IPS DF 6.9 (cell line): ENCODE results near the gene GRID1.

Experiments
- DNase-seq: peaks from one replicate; pipeline ENCODE4 v3.0.0-alpha.2; 2013; ENCODE audit warnings: low read depth, low spot score
- H3K27ac ChIP-seq: one replicate; pipeline ENCODE4 v1.5.1; 2013; ENCODE audit warnings: low read length, control low read depth
- H3K27me3 ChIP-seq: 2 replicates; pipeline ENCODE4 v1.6.1; 2013; ENCODE audit warnings: mild to moderate bottlenecking, low read length; ENCODE audit not compliant: control insufficient read depth, insufficient read depth
- H3K36me3 ChIP-seq: 2 replicates; pipeline ENCODE4 v1.6.1; 2013; ENCODE audit warnings: low read length; ENCODE audit not compliant: control insufficient read depth, insufficient read depth
- H3K4me1 ChIP-seq: 2 replicates; pipeline ENCODE4 v1.6.1; 2013; ENCODE audit warnings: low read length; ENCODE audit not compliant: control insufficient read depth, insufficient read depth
- H3K4me3 ChIP-seq: 2 replicates; pipeline ENCODE4 v1.5.1; 2013; ENCODE audit warnings: mild to moderate bottlenecking, low read length
- H3K9me3 ChIP-seq: 2 replicates; pipeline ENCODE4 v1.6.1; 2013; ENCODE audit warnings: low read length, inconsistent platforms; ENCODE audit not compliant: control insufficient read depth, insufficient read depth
- WGBS: extraction: QIAGEN DNeasy Blood & Tissue Kit; methylation state at CpG from one replicate; pipeline ENCODE4 v1.1.7; 2013; ENCODE audit warnings: mixed read lengths, missing lambda C conversion rate; ENCODE audit not compliant: insufficient read length, insufficient coverage; 5-methylcytosine and 5-hydroxymethylcytosine counted together

Gene GRID1

GRCh38 chr10:85657476-85658113 is 709.0 kb downstream of the GRID1 start:
- Histone ChIP-seq H3K9me3 (no peaks in the 10 kb centered on the region), H3K4me3 (no peak overlapping the region), H3K4me1 (no peaks in the 10 kb centered on the region), H3K27ac (no peak overlapping the region), H3K36me3 (no peaks in the 10 kb centered on the region), H3K27me3 (no peaks in the 10 kb centered on the region)
- DNase-seq: no peak
- WGBS: no CpG with 5 or more reads among the region's 4 CpGs

GRCh38 chr10:85655411-85655810 is 711.2 kb downstream of the GRID1 start:
- H3K27me3 ChIP-seq: no peaks in the 10 kb centered on the region
- H3K4me3 ChIP-seq: no peak overlapping the region
- no peaks in the 10 kb centered on the region for H3K4me1 ChIP-seq
- H3K36me3 ChIP-seq: no peaks in the 10 kb centered on the region
- no peak overlapping the region for H3K27ac ChIP-seq
- H3K9me3 ChIP-seq: no peaks in the 10 kb centered on the region
- WGBS: no CpG with 5 or more reads among the region's 2 CpGs
- DNase-seq: no peak

- DNase-seq: no peak
- WGBS: no CpG with 5 or more reads among the region's 2 CpGs
Observed at GRCh38 chr10:85651497-85651882, 715.1 kb downstream of the GRID1 start.

GRCh38 chr10:85650791-85651496 is 715.7 kb downstream of the GRID1 start:
- WGBS: no CpG with 5 or more reads among the region's 1 CpG
- no peaks in the 10 kb centered on the region for H3K27me3 ChIP-seq
- H3K4me1 ChIP-seq: no peaks in the 10 kb centered on the region
- no peak overlapping the region for H3K27ac ChIP-seq
- DNase-seq: no peak
- H3K9me3 ChIP-seq: no peaks in the 10 kb centered on the region
- H3K36me3 ChIP-seq: no peaks in the 10 kb centered on the region
- no peak overlapping the region for H3K4me3 ChIP-seq

More at GRCh38 chr10:85651497-85651882, 715.1 kb downstream of the GRID1 start:
- Histone ChIP-seq H3K27ac (no peak overlapping the region), H3K9me3 (no peaks in the 10 kb centered on the region), H3K4me1 (no peaks in the 10 kb centered on the region), H3K4me3 (no peak overlapping the region), H3K27me3 (no peaks in the 10 kb centered on the region), H3K36me3 (no peaks in the 10 kb centered on the region)

GRCh38 chr10:85649461-85649860 is 717.1 kb downstream of the GRID1 start:
- H3K36me3 ChIP-seq: no peaks in the 10 kb centered on the region
- H3K27me3 ChIP-seq: no peaks in the 10 kb centered on the region
- H3K4me1 ChIP-seq: no peaks in the 10 kb centered on the region
- no peak overlapping the region for H3K27ac ChIP-seq
- DNase-seq: no peak
- WGBS: no CpG with 5 or more reads among the region's 4 CpGs
- H3K4me3 ChIP-seq: no peak overlapping the region
- H3K9me3 ChIP-seq: no peaks in the 10 kb centered on the region

GRCh38 chr10:85648279-85648754 is 718.3 kb downstream of the GRID1 start:
- no peak overlapping the region for H3K27ac ChIP-seq
- no peaks in the 10 kb centered on the region for H3K4me1 ChIP-seq
- H3K9me3 ChIP-seq: no peaks in the 10 kb centered on the region

GRCh38 chr10:85647741-85648140 is 718.9 kb downstream of the GRID1 start:
- WGBS: no CpG with 5 or more reads among the region's 5 CpGs
- Histone ChIP-seq H3K4me1 (no peaks in the 10 kb centered on the region), H3K27me3 (no peaks in the 10 kb centered on the region), H3K9me3 (no peaks in the 10 kb centered on the region), H3K27ac (no peak overlapping the region), H3K36me3 (no peaks in the 10 kb centered on the region), H3K4me3 (no peak overlapping the region)
- no peak for DNase-seq

More at GRCh38 chr10:85648279-85648754, 718.3 kb downstream of the GRID1 start:
- Histone ChIP-seq H3K4me3 (no peak overlapping the region), H3K36me3 (no peaks in the 10 kb centered on the region), H3K27me3 (no peaks in the 10 kb centered on the region)
- WGBS: no CpG with 5 or more reads among the region's 6 CpGs
- DNase-seq: no peak

- no CpG with 5 or more reads among the region's 7 CpGs for WGBS
- Histone ChIP-seq H3K9me3 (no peaks in the 10 kb centered on the region), H3K27ac (no peak overlapping the region), H3K4me1 (no peaks in the 10 kb centered on the region), H3K36me3 (no peaks in the 10 kb centered on the region), H3K4me3 (no peak overlapping the region), H3K27me3 (no peaks in the 10 kb centered on the region)
- no peak for DNase-seq
Observed at GRCh38 chr10:85645926-85646711, 720.5 kb downstream of the GRID1 start.

- no peak for DNase-seq
- H3K27me3 ChIP-seq: no peaks in the 10 kb centered on the region
- WGBS: no CpG with 5 or more reads among the region's 3 CpGs
- H3K4me1 ChIP-seq: no peaks in the 10 kb centered on the region
- no peak overlapping the region for H3K27ac ChIP-seq
- H3K4me3 ChIP-seq: no peak overlapping the region
- no peaks in the 10 kb centered on the region for H3K36me3 ChIP-seq
- no peaks in the 10 kb centered on the region for H3K9me3 ChIP-seq
Observed at GRCh38 chr10:85645053-85645452, 721.5 kb downstream of the GRID1 start.

- H3K36me3 ChIP-seq: no peaks in the 10 kb centered on the region
- WGBS: no CpG with 5 or more reads among the region's 6 CpGs
- no peaks in the 10 kb centered on the region for H3K27me3 ChIP-seq
- no peaks in the 10 kb centered on the region for H3K4me1 ChIP-seq
- H3K27ac ChIP-seq: no peak overlapping the region
- no peak for DNase-seq
- no peaks in the 10 kb centered on the region for H3K9me3 ChIP-seq
- H3K4me3 ChIP-seq: no peak overlapping the region
Observed at GRCh38 chr10:85643845-85644525, 722.6 kb downstream of the GRID1 start.
